GM23338 (cell line): ENCODE data around the gene FYCO1. TPM values are rescaled to one million over a fixed set of nuclear protein-coding genes. Genes with fewer than 3 reads are reported as not detected.

Experiments used
- ATAC-seq: fragments of 200-7000 bp; cut with Tn5 transposase; 3 replicates; pipeline ENCODE4 v1.9.1; 2020
- DNase-seq: peaks from one replicate; pipeline ENCODE4 v3.0.0-alpha.2; 2015; ENCODE audit warnings: low spot score
- H2AFZ ChIP-seq: fragments of 200-600 bp; sonication (generic); 2 replicates; pipeline ENCODE4 v1.8.0; 2016; ENCODE audit warnings: antibody characterized with exemption, mild to moderate bottlenecking, moderate library complexity
- H3F3A ChIP-seq: fragments of 200-600 bp; sonication (generic); replicated peaks from 2 replicates; pipeline ENCODE4 v1.8.0; 2017; ENCODE audit warnings: antibody characterized with exemption, mixed run types, low read depth
- H3K27ac ChIP-seq: fragments of 200-600 bp; sonication (generic); 2 replicates; pipeline ENCODE4 v1.6.1; 2016; ENCODE audit warnings: low read depth
- H3K27me3 ChIP-seq: fragments of 200-600 bp; sonication (generic); 2 replicates; pipeline ENCODE4 v1.8.0; 2016; ENCODE audit warnings: mild to moderate bottlenecking, mixed run types, moderate library complexity; ENCODE audit not compliant: insufficient read depth
- H3K36me3 ChIP-seq: fragments of 200-600 bp; sonication (generic); 2 replicates; pipeline ENCODE4 v1.8.0; 2016; ENCODE audit warnings: mild to moderate bottlenecking; ENCODE audit not compliant: insufficient read depth
- H3K4me1 ChIP-seq: fragments of 200-600 bp; sonication (generic); 2 replicates; pipeline ENCODE4 v1.8.0; 2016; ENCODE audit warnings: mild to moderate bottlenecking, moderate library complexity; ENCODE audit not compliant: insufficient read depth
- H3K4me2 ChIP-seq: fragments of 200-600 bp; sonication (generic); 2 replicates; pipeline ENCODE4 v1.7.1; 2017; ENCODE audit warnings: mixed run types
- H3K4me3 ChIP-seq: fragments of 200-600 bp; sonication (generic); 2 replicates; pipeline ENCODE4 v1.6.1; 2016; ENCODE audit warnings: mixed run types
- H3K79me2 ChIP-seq: fragments of 200-600 bp; sonication (generic); replicated peaks from 2 replicates; pipeline ENCODE4 v1.8.0; 2017; ENCODE audit warnings: mild to moderate bottlenecking; ENCODE audit not compliant: insufficient read depth
- H3K9me2 ChIP-seq: fragments of 200-600 bp; sonication (generic); 2 replicates; pipeline ENCODE4 v1.8.0; 2017; ENCODE audit not compliant: insufficient read depth
- H4K20me1 ChIP-seq: fragments of 200-600 bp; sonication (generic); replicated peaks from 2 replicates; pipeline ENCODE4 v1.8.0; 2017; ENCODE audit warnings: mild to moderate bottlenecking; ENCODE audit not compliant: insufficient read depth
- H3K27ac Mint-ChIP-seq: 2 replicates; pipeline ENCODE4 v1.8.0; 2020; ENCODE audit warnings: inconsistent platforms, mild to moderate bottlenecking, moderate library complexity, mixed read lengths
- H3K27me3 Mint-ChIP-seq: 3 replicates; pipeline ENCODE4 v1.8.0; 2022; ENCODE audit warnings: low read depth, mild to moderate bottlenecking, moderate library complexity, mixed read lengths, inconsistent platforms; ENCODE audit not compliant: insufficient read depth, poor library complexity
- H3K36me3 Mint-ChIP-seq: 3 replicates; pipeline ENCODE4 v1.8.0; 2021; ENCODE audit warnings: low read depth, mild to moderate bottlenecking, inconsistent platforms, moderate library complexity, mixed read lengths
- H3K4me1 Mint-ChIP-seq: 3 replicates; pipeline ENCODE4 v1.8.0; 2020; ENCODE audit warnings: mild to moderate bottlenecking, inconsistent platforms, mixed read lengths
- H3K4me3 Mint-ChIP-seq: 3 replicates; pipeline ENCODE4 v1.8.0; 2021; ENCODE audit warnings: moderate library complexity, mild to moderate bottlenecking, inconsistent platforms, mixed read lengths
- H3K9me3 Mint-ChIP-seq: 3 replicates; pipeline ENCODE4 v1.8.0; 2020; ENCODE audit warnings: moderate library complexity, mild to moderate bottlenecking, inconsistent platforms, mixed read lengths
- CREB1 ChIP-seq: fragments of 250-450 bp; sonication (Bioruptor Pico); IDR thresholded peaks from 2 replicates; pipeline ENCODE4 v1.5.0; 2020; ENCODE audit warnings: low read depth, mild to moderate bottlenecking, moderate library complexity
- CTCF ChIP-seq, 2 experiments: fragments of 200-600 bp in 1 of 2; sonication (generic) in 1 of 2; conservative IDR thresholded peaks; 2 replicates each; pipeline versions ENCODE4 v1.5.1 to v1.6.1; 2016 to 2017; ENCODE audit warnings: antibody characterized with exemption in 2 of 2, low read depth in 2 of 2, mild to moderate bottlenecking in 2 of 2, moderate library complexity in 1 of 2
- ETS1 ChIP-seq: IDR thresholded peaks from 2 replicates; pipeline ENCODE4 v1.6.1; 2016; ENCODE audit warnings: antibody characterized with exemption
- EZH2 ChIP-seq: fragments of 200-600 bp; sonication (generic); IDR thresholded peaks from one replicate; pipeline ENCODE4 v1.8.0; 2017; ENCODE audit warnings: antibody characterized with exemption, mild to moderate bottlenecking, low read depth; ENCODE audit not compliant: unreplicated experiment
- EZH2phosphoT487 ChIP-seq: fragments of 200-600 bp; sonication (generic); IDR thresholded peaks from one replicate; pipeline ENCODE4 v1.8.1; 2018; ENCODE audit warnings: antibody characterized with exemption; ENCODE audit not compliant: unreplicated experiment
- JUNB ChIP-seq: IDR thresholded peaks from one replicate; pipeline ENCODE4 v1.6.1; 2016; ENCODE audit warnings: antibody characterized with exemption; ENCODE audit not compliant: unreplicated experiment
- NANOG ChIP-seq: IDR thresholded peaks from 2 replicates; pipeline ENCODE4 v1.6.1; 2016; ENCODE audit warnings: antibody characterized with exemption, borderline replicate concordance
- POLR2AphosphoS5 ChIP-seq: IDR thresholded peaks from 2 replicates; pipeline ENCODE4 v1.6.1; 2016; ENCODE audit warnings: antibody characterized with exemption, low read depth
- STAT1 ChIP-seq: IDR thresholded peaks from one replicate; pipeline ENCODE4 v1.6.1; 2016; ENCODE audit warnings: antibody characterized with exemption; ENCODE audit not compliant: unreplicated experiment
- ZNF114 ChIP-seq: fragments of 250-450 bp; sonication (Bioruptor Pico); IDR thresholded peaks from 2 replicates; pipeline ENCODE4 v1.5.0; 2020; ENCODE audit warnings: mild to moderate bottlenecking, moderate library complexity
- ZNF331 ChIP-seq: fragments of 250-450 bp; sonication (Bioruptor Pico); IDR thresholded peaks from 2 replicates; pipeline ENCODE4 v1.5.0; 2020; ENCODE audit warnings: low read depth, mild to moderate bottlenecking, moderate library complexity
- ZNF462 ChIP-seq: fragments of 250-450 bp; sonication (Bioruptor Pico); IDR thresholded peaks from 2 replicates; pipeline ENCODE4 v1.5.0; 2020; ENCODE audit warnings: mild to moderate bottlenecking, moderate library complexity
- polyA plus RNA-seq: library from polyadenylated mRNA; unstranded; fragments of >200 nt; fragmentation: Nextera tagmentation; extraction: Ambion mirVana; gene quantifications from 2 replicates; pipeline ENCODE4 v1.2.1, GENCODE V29; 2016
- total RNA-seq: library from RNA; depleted of rRNA; stranded (reverse); fragments of >200 nt; shearing (Covaris generic); gene quantifications from 2 replicates; pipeline ENCODE4 v1.2.3, GENCODE V29; 2014
- TF ChIP-seq, protein P1 (sequence below): IDR thresholded peaks from one replicate; pipeline ENCODE4 v1.6.1; 2018; ENCODE audit warnings: antibody characterized with exemption; ENCODE audit not compliant: unreplicated experiment

FYCO1 gene
- total and polyA plus RNA-seq, 2 experiments from 2014 or later, result 4.5 to 17.2 TPM

- TF ChIP-seq EZH2phosphoT487 (no peak), CTCF (conservative IDR thresholded peaks at IDR 0.05; ENCODE audit: low read depth in 2 of 2) (no peak), ZNF462 (CRISPR knock-in tag) (no peak), POLR2AphosphoS5 (no peak), ETS1 (no peak), ZNF331 (CRISPR knock-in tag) (no peak), NANOG (no peak), JUNB (no peak), ZNF114 (CRISPR knock-in tag) (no peak), CREB1 (CRISPR knock-in tag) (no peak), STAT1 (no peak), EZH2 (no peak)
- TF ChIP-seq, protein P1, sequence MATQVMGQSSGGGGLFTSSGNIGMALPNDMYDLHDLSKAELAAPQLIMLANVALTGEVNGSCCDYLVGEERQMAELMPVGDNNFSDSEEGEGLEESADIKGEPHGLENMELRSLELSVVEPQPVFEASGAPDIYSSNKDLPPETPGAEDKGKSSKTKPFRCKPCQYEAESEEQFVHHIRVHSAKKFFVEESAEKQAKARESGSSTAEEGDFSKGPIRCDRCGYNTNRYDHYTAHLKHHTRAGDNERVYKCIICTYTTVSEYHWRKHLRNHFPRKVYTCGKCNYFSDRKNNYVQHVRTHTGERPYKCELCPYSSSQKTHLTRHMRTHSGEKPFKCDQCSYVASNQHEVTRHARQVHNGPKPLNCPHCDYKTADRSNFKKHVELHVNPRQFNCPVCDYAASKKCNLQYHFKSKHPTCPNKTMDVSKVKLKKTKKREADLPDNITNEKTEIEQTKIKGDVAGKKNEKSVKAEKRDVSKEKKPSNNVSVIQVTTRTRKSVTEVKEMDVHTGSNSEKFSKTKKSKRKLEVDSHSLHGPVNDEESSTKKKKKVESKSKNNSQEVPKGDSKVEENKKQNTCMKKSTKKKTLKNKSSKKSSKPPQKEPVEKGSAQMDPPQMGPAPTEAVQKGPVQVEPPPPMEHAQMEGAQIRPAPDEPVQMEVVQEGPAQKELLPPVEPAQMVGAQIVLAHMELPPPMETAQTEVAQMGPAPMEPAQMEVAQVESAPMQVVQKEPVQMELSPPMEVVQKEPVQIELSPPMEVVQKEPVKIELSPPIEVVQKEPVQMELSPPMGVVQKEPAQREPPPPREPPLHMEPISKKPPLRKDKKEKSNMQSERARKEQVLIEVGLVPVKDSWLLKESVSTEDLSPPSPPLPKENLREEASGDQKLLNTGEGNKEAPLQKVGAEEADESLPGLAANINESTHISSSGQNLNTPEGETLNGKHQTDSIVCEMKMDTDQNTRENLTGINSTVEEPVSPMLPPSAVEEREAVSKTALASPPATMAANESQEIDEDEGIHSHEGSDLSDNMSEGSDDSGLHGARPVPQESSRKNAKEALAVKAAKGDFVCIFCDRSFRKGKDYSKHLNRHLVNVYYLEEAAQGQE, result no peak
- DNase-seq (no peak), ATAC-seq (no peak)
- Mint-ChIP-seq H3K36me3 (peaks cover 72% of the 10 kb centered on the region), H3K9me3 (no peaks in the 10 kb centered on the region), H3K4me3 (no peak overlapping the region), H3K27ac (no peak overlapping the region), H3K4me1 (no peaks in the 10 kb centered on the region), H3K27me3 (peaks cover 2% of the 10 kb centered on the region)
- Histone ChIP-seq H3K27me3 (no peaks in the 10 kb centered on the region), H3K4me2 (no peak overlapping the region), H4K20me1 (no peaks in the 10 kb centered on the region), H3K36me3 (peaks cover 51% of the 10 kb centered on the region), H3K4me3 (no peak overlapping the region), H3K27ac (no peak overlapping the region), H3K79me2 (no peaks in the 10 kb centered on the region), H3F3A (no peaks in the 10 kb centered on the region), H3K9me2 (no peaks in the 10 kb centered on the region), H3K4me1 (no peaks in the 10 kb centered on the region), H2AFZ (no peak overlapping the region)
Measured at GRCh38 chr3:45955017-45955647, 40.5 kb downstream of the FYCO1 start.
